Karpas-422 (cell line): ENCODE data around the gene KLHL17. TPM values are rescaled to one million over a fixed set of nuclear protein-coding genes. Genes with fewer than 3 reads are reported as not detected.
A peak's percentile ranks its signal among the peaks of the same experiment; 100 is the strongest.

Source experiments
- DNase-seq: peaks from one replicate; pipeline ENCODE4 v3.0.0-alpha.2; 2015
- H2AFZ ChIP-seq: fragments of 200-600 bp; sonication (generic); 2 replicates; pipeline ENCODE4 v1.6.1; 2014; ENCODE audit warnings: antibody characterized with exemption, low read length, mixed read lengths
- H3K27ac ChIP-seq: fragments of 200-600 bp; sonication (generic); 2 replicates; pipeline ENCODE4 v1.5.1; 2014; ENCODE audit warnings: mild to moderate bottlenecking, low read length, moderate library complexity
- H3K27me3 ChIP-seq: fragments of 200-600 bp; sonication (generic); 2 replicates; pipeline ENCODE4 v1.6.1; 2014; ENCODE audit warnings: low read length, mixed read lengths
- H3K36me3 ChIP-seq: fragments of 200-600 bp; sonication (generic); 2 replicates; pipeline ENCODE4 v1.6.1; 2014; ENCODE audit warnings: low read length, mixed read lengths; ENCODE audit not compliant: insufficient read depth
- H3K4me1 ChIP-seq: fragments of 200-600 bp; sonication (generic); 2 replicates; pipeline ENCODE4 v1.6.1; 2014; ENCODE audit warnings: mild to moderate bottlenecking, low read length, mixed read lengths
- H3K4me2 ChIP-seq: fragments of 200-600 bp; sonication (generic); 2 replicates; pipeline ENCODE4 v1.6.1; 2014; ENCODE audit warnings: low read length, low read depth, mild to moderate bottlenecking; ENCODE audit not compliant: poor library complexity, severe bottlenecking
- H3K4me3 ChIP-seq: fragments of 200-600 bp; sonication (generic); 2 replicates; pipeline ENCODE4 v1.5.1; 2014; ENCODE audit warnings: mild to moderate bottlenecking, antibody characterized with exemption, low read length, mixed read lengths
- H3K79me2 ChIP-seq: fragments of 200-600 bp; sonication (generic); 2 replicates; pipeline ENCODE4 v1.6.1; 2014; ENCODE audit warnings: mild to moderate bottlenecking, low read length, mixed read lengths
- H3K9ac ChIP-seq: fragments of 200-600 bp; sonication (generic); 2 replicates; pipeline ENCODE4 v1.6.0; 2014; ENCODE audit warnings: low read length
- H3K9me2 ChIP-seq: fragments of 200-600 bp; sonication (generic), shearing (Covaris generic); replicated peaks from 2 replicates; pipeline ENCODE4 v1.6.0; 2014; ENCODE audit warnings: mild to moderate bottlenecking, low read length, moderate library complexity; ENCODE audit not compliant: insufficient read depth
- H3K9me3 ChIP-seq: fragments of 300-700, 200-600 bp; sonication (generic); 2 replicates; pipeline ENCODE4 v1.6.1; 2014; ENCODE audit warnings: low read length, mixed read lengths
- H4K20me1 ChIP-seq: fragments of 200-600 bp; sonication (generic); 2 replicates; pipeline ENCODE4 v1.6.1; 2014; ENCODE audit warnings: mild to moderate bottlenecking, antibody characterized with exemption, low read length, low read depth; ENCODE audit not compliant: insufficient read depth
- total RNA-seq: library from RNA; depleted of rRNA; stranded (reverse); fragments of >200 nt; shearing (Covaris generic); gene quantifications from 2 replicates; pipeline ENCODE4 v1.2.3, GENCODE V29; 2014; ENCODE audit warnings: low replicate concordance

Gene KLHL17
- total RNA-seq, 1 experiment from 2014 or later: 13.9 TPM

DNA sequence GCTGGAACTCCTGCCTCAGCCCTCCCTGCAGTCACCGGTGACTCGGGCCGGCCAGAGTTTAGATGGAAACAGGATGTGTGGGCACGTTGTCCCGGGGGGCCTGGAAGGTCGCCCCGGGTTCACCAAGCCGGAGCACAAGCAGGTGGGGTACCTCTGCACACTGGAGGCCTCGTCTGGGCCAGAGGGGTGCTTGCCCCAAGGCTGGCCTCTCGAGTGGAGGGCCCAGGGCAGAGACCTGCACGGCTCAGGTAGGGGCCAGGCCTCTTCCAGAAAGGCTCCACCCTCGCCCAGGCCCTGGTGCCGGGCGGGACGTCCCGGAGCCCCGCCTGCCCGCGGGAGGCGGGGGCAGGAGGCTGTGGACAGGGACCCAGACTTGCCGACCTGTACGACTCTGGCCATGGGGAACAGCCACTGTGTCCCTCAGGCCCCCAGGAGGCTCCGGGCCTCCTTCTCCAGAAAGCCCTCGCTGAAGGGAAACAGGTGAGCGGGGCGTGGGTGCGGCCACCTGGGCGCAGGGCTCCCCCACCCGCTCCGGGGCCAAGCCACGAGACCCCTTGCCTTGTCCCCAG lies 5.8 kb downstream of the KLHL17 start, which contains the start of gene PLEKHN1:
TSS of gene PLEKHN1 (plus strand) at position 348 of the 569 bp plus-strand sequence. CDS start at position 398, 50 bp downstream.
- peak within 1 kb of the TSS; percentile 75; the same call in 1 of the 2 replicates for H2AFZ ChIP-seq

GRCh38 chr1:966704-967300 lies 6.4 kb downstream of the KLHL17 start:
- Histone ChIP-seq H3K4me1 (peaks cover 12% of the 10 kb centered on the region), H2AFZ (peak overlapping the region; percentile 75; the same call in 1 of the 2 replicates)

More for the DNA sequence above, 5.8 kb downstream of the KLHL17 start, which contains the start of gene PLEKHN1:
- H3K79me2 ChIP-seq: no peaks in the 10 kb centered on the region
- no peaks in the 10 kb centered on the region for H3K9me3 ChIP-seq
- no peak for DNase-seq
- H4K20me1 ChIP-seq: no peaks in the 10 kb centered on the region
- peak within 1 kb of the TSS; percentile 89 for H3K4me2 ChIP-seq
- no peaks in the 10 kb centered on the region for H3K36me3 ChIP-seq
- H3K9me2 ChIP-seq: no peaks in the 10 kb centered on the region
- no peak within 1 kb of the TSS for H3K27ac ChIP-seq
- H3K4me3 ChIP-seq: peak within 1 kb of the TSS; percentile 71
- H3K9ac ChIP-seq: peak within 1 kb of the TSS; percentile 60
- H3K4me1 ChIP-seq: peaks cover 16% of the 10 kb centered on the region
- no peaks in the 10 kb centered on the region for H3K27me3 ChIP-seq

DNA sequence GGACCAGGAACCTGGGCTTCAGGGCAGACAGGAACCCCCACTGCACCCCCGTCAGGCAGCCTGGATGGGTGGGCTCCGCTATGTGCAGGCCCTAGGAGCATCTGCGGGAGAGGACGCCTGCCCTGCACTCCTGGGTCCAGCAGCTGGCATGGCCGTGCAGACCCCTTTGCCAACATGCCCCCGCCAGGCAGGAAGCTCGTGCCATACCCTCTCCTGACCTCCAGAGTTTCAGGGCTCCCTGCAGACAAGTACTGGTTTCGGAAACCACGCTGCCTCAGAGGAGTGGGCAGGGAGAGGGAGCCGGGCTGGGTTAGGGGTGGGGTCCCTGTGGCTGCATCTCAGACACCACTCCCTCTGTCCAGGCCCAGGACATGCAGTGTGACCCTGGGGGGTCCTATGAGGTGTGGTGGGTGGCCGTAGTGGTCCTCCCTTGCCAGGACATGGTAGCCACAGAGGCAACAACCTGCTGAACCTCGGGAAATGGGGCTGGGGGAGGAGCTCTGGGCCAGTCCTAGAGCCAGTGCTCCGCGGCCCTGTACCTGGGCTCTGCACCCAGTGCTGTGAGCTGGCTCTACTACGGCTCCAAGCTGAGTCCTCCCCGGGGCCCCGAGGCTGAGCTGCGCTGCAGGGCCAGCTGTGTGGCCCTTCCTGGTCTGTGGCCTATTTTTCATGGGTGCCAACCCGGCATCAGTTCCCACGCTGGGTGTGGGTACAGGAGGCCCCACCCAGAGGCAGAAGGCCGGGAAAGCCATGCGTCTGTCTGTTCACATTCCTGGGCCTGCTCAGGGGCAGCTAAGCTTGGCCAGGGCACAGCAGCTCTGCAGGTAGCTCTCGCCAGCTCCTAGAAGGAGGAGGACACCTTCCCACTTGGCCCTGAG lies 7.3 kb downstream of the KLHL17 start:
- no peak overlapping the region for H2AFZ ChIP-seq
- no peaks in the 10 kb centered on the region for H3K27me3 ChIP-seq
- DNase-seq: no peak
- no peaks in the 10 kb centered on the region for H3K79me2 ChIP-seq
- no peak overlapping the region for H3K4me2 ChIP-seq
- H3K4me1 ChIP-seq: peaks cover 12% of the 10 kb centered on the region
- no peak overlapping the region for H3K4me3 ChIP-seq
- no peaks in the 10 kb centered on the region for H4K20me1 ChIP-seq
- no peaks in the 10 kb centered on the region for H3K36me3 ChIP-seq
- no peak overlapping the region for H3K9ac ChIP-seq
- no peaks in the 10 kb centered on the region for H3K9me2 ChIP-seq
- H3K9me3 ChIP-seq: no peaks in the 10 kb centered on the region
- H3K27ac ChIP-seq: no peak overlapping the region

More at GRCh38 chr1:966704-967300, 6.4 kb downstream of the KLHL17 start:
- Histone ChIP-seq H3K9me3 (no peaks in the 10 kb centered on the region), H3K4me2 (peak overlapping the region; percentile 89), H3K36me3 (no peaks in the 10 kb centered on the region), H3K9me2 (no peaks in the 10 kb centered on the region), H3K27ac (no peak overlapping the region), H3K79me2 (no peaks in the 10 kb centered on the region), H3K9ac (peak overlapping the region; percentile 60), H3K27me3 (no peaks in the 10 kb centered on the region), H3K4me3 (peak overlapping the region; percentile 71), H4K20me1 (no peaks in the 10 kb centered on the region)
- DNase-seq: peak; percentile 75

GRCh38 chr1:969260-969855 lies 9.0 kb downstream of the KLHL17 start:
- Histone ChIP-seq H2AFZ (no peak overlapping the region), H3K79me2 (no peaks in the 10 kb centered on the region), H3K27me3 (no peaks in the 10 kb centered on the region)

GRCh38 chr1:970242-970972 lies 10.0 kb downstream of the KLHL17 start:
- Histone ChIP-seq H3K9me2 (no peaks in the 10 kb centered on the region), H3K36me3 (no peaks in the 10 kb centered on the region), H3K27me3 (no peaks in the 10 kb centered on the region), H3K4me1 (peaks cover 12% of the 10 kb centered on the region), H3K79me2 (no peaks in the 10 kb centered on the region), H3K4me3 (no peak overlapping the region), H3K9ac (no peak overlapping the region), H3K27ac (no peak overlapping the region), H2AFZ (no peak overlapping the region), H3K4me2 (no peak overlapping the region), H3K9me3 (no peaks in the 10 kb centered on the region), H4K20me1 (no peaks in the 10 kb centered on the region)
- no peak for DNase-seq

More at GRCh38 chr1:969260-969855, 9.0 kb downstream of the KLHL17 start:
- Histone ChIP-seq H3K9ac (no peak overlapping the region), H3K27ac (no peak overlapping the region), H3K4me3 (no peak overlapping the region), H3K36me3 (no peaks in the 10 kb centered on the region), H3K4me2 (no peak overlapping the region), H3K9me3 (no peaks in the 10 kb centered on the region), H3K9me2 (no peaks in the 10 kb centered on the region), H3K4me1 (peaks cover 12% of the 10 kb centered on the region), H4K20me1 (no peaks in the 10 kb centered on the region)
- DNase-seq: no peak

GRCh38 chr1:970973-971730 lies 10.8 kb downstream of the KLHL17 start:
- H3K27me3 ChIP-seq: no peaks in the 10 kb centered on the region

DNA sequence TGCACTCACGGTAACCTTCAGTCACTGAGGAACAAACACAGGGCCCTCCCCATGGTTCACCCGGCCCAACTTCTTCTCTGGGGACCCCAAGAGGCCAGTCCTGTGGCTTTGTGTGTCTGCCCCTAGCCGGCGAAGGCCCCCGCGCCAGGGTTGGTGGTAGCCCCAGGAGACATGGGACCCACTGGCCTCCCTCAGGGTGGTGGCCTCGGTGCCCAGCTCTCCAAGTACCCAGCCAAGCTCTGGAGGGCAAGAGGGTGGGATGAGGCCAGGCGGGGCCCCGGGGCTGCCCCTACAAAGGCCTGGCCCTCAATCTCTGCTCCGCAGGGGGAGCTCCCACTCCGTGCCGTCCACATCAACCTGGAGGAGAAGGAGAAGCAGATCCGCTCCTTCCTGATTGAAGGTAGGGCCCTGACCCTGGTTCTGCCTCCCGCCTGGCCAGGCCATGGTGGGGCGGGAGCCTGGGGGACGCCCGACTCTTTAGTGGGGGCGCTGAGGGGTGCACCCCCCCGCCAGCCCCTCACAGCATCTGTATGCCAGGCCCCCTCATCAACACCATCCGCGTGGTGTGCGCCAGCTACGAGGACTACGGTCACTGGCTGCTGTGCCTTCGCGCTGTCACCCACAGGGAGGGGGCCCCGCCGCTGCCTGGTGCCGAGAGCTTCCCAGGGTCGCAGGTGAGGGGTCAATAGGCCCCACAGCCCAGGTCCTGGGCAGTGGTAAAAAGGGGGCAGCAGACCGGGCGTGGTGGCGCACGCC lies 11.5 kb downstream of the KLHL17 start:
- no peak for DNase-seq
- Histone ChIP-seq H3K9me3 (no peaks in the 10 kb centered on the region), H3K9me2 (no peaks in the 10 kb centered on the region), H3K9ac (no peak overlapping the region), H2AFZ (no peak overlapping the region), H3K4me2 (no peak overlapping the region), H3K4me3 (no peak overlapping the region), H3K79me2 (no peaks in the 10 kb centered on the region), H3K36me3 (no peaks in the 10 kb centered on the region), H3K27me3 (no peaks in the 10 kb centered on the region), H4K20me1 (no peaks in the 10 kb centered on the region), H3K4me1 (peaks cover 8% of the 10 kb centered on the region), H3K27ac (no peak overlapping the region)

More at GRCh38 chr1:970973-971730, 10.8 kb downstream of the KLHL17 start:
- H3K4me3 ChIP-seq: no peak overlapping the region
- H2AFZ ChIP-seq: no peak overlapping the region
- H4K20me1 ChIP-seq: no peaks in the 10 kb centered on the region
- H3K4me1 ChIP-seq: peaks cover 13% of the 10 kb centered on the region
- H3K9me2 ChIP-seq: no peaks in the 10 kb centered on the region
- H3K9ac ChIP-seq: no peak overlapping the region
- no peaks in the 10 kb centered on the region for H3K36me3 ChIP-seq
- H3K9me3 ChIP-seq: no peaks in the 10 kb centered on the region
- no peaks in the 10 kb centered on the region for H3K79me2 ChIP-seq
- H3K27ac ChIP-seq: no peak overlapping the region
- H3K4me2 ChIP-seq: no peak overlapping the region
- no peak for DNase-seq
